Measurements from ENCODE around the gene PSD4. TPM values are rescaled to one million over a fixed set of nuclear protein-coding genes. Genes with fewer than 3 reads are reported as not detected.
A peak's percentile ranks its signal among the peaks of the same experiment; 100 is the strongest.

Gene PSD4
- total RNA-seq, 1 donor from 2014 or later = 1.2 TPM

- no peak for DNase-seq (ENCODE audit: low read depth in 2 of 2)
Measured at GRCh38 chr2:113183264-113183663, 9.5 kb downstream of the PSD4 start.

GRCh38 chr2:113183703-113184102 lies 9.9 kb downstream of the PSD4 start:
- no peak for DNase-seq (ENCODE audit: low read depth in 2 of 2)

GRCh38 chr2:113184531-113185230 lies 10.9 kb downstream of the PSD4 start:
- DNase-seq (ENCODE audit: low read depth in 2 of 2) = no peak

- DNase-seq (ENCODE audit: low read depth in 2 of 2) = no peak
Measured at GRCh38 chr2:113185664-113186432, 12.1 kb downstream of the PSD4 start.

- DNase-seq (ENCODE audit: low read depth in 2 of 2) = no peak
Measured at GRCh38 chr2:113186433-113186796, 12.6 kb downstream of the PSD4 start.

GRCh38 chr2:113187771-113188170 lies 14.0 kb downstream of the PSD4 start:
- DNase-seq (ENCODE audit: low read depth in 2 of 2) = no peak

- DNase-seq (ENCODE audit: low read depth in 2 of 2) = no peak
Measured at GRCh38 chr2:113190871-113191270, 17.1 kb downstream of the PSD4 start.

- no peak for DNase-seq (ENCODE audit: low read depth in 2 of 2)
Measured at GRCh38 chr2:113192459-113193100, 18.8 kb downstream of the PSD4 start.

GRCh38 chr2:113195923-113196501 lies 22.2 kb downstream of the PSD4 start:
- no peak for DNase-seq (ENCODE audit: low read depth in 2 of 2)

GRCh38 chr2:113196839-113197238 lies 23.1 kb downstream of the PSD4 start:
- DNase-seq (ENCODE audit: low read depth in 2 of 2) = no peak

- no peak for DNase-seq (ENCODE audit: low read depth in 2 of 2)
Measured at GRCh38 chr2:113197347-113198047, 23.7 kb downstream of the PSD4 start.

GRCh38 chr2:113198048-113198789 lies 24.4 kb downstream of the PSD4 start:
- DNase-seq (ENCODE audit: low read depth in 2 of 2) = no peak

- DNase-seq (ENCODE audit: low read depth in 2 of 2) = peak; percentile 70 to 81
Measured at GRCh38 chr2:113198790-113199612, 25.2 kb downstream of the PSD4 start.

GRCh38 chr2:113200236-113200635 lies 26.5 kb downstream of the PSD4 start:
- DNase-seq (ENCODE audit: low read depth in 2 of 2) = no peak

- no peak for DNase-seq (ENCODE audit: low read depth in 2 of 2)
Measured at GRCh38 chr2:113200736-113201490, 27.1 kb downstream of the PSD4 start.

- DNase-seq (ENCODE audit: low read depth in 2 of 2) = no peak
Measured at GRCh38 chr2:113201496-113202304, 27.9 kb downstream of the PSD4 start.

GRCh38 chr2:113202305-113203216 lies 28.8 kb downstream of the PSD4 start:
- DNase-seq (ENCODE audit: low read depth in 2 of 2) = no peak

- no peak for DNase-seq (ENCODE audit: low read depth in 2 of 2)
Measured at GRCh38 chr2:113203217-113203530, 29.4 kb downstream of the PSD4 start.

Data from lung microvascular endothelial cell (primary cell).